Measurements from ENCODE around the gene TEX54. TPM values are rescaled to one million over a fixed set of nuclear protein-coding genes. Genes with fewer than 3 reads are reported as not detected.
A peak's percentile ranks its signal among the peaks of the same experiment; 100 is the strongest.

Gene TEX54
- total and polyA plus RNA-seq, 2 of the 13 experiments (the other 11 are each of a cell fraction or from before 2014, with no cell fraction given), result not detected

- TF ChIP-seq ARID4A (CRISPR knock-in tag; IDR thresholded peaks at IDR 0.05; ENCODE audit: borderline replicate concordance) (no peak), CENPT (CRISPR knock-in tag; IDR thresholded peaks at IDR 0.05; ENCODE audit: low read depth) (no peak), POGZ (CRISPR knock-in tag; IDR thresholded peaks at IDR 0.05) (no peak), PRDM4 (CRISPR knock-in tag; IDR thresholded peaks at IDR 0.05; ENCODE audit: borderline replicate concordance) (no peak), MBNL3 (CRISPR knock-in tag; conservative IDR thresholded peaks at IDR 0.05) (no peak), LCORL (IDR thresholded peaks at IDR 0.05) (no peak), LCORL (CRISPR knock-in tag; IDR thresholded peaks at IDR 0.05) (no peak), ZFP1 (CRISPR knock-in tag; IDR thresholded peaks at IDR 0.05) (no peak), ZFP36 (IDR thresholded peaks at IDR 0.05; ENCODE audit: borderline replicate concordance, low read depth, low read length, partially characterized antibody) (no peak), HNRNPL (IDR thresholded peaks at IDR 0.05; ENCODE audit: low read depth, low read length) (no peak), SRY (CRISPR knock-in tag; IDR thresholded peaks at IDR 0.05) (no peak), NRL (CRISPR knock-in tag; IDR thresholded peaks at IDR 0.05; ENCODE audit: borderline replicate concordance) (no peak; the same call in 1 of the 2 replicates), FUBP1 (CRISPR knock-in tag; IDR thresholded peaks at IDR 0.05; ENCODE audit: borderline replicate concordance) (0 out of 2 replicates have a peak, but pooled peaks have one; percentile 3), ZNF720 (CRISPR knock-in tag; IDR thresholded peaks at IDR 0.05) (no peak), TOE1 (CRISPR knock-in tag; IDR thresholded peaks at IDR 0.05) (no peak), ZNF737 (CRISPR knock-in tag; IDR thresholded peaks at IDR 0.05; ENCODE audit: borderline replicate concordance) (peak; percentile 15; the same call in 1 of the 2 replicates), ETV5 (CRISPR knock-in tag; IDR thresholded peaks at IDR 0.05; ENCODE audit: borderline replicate concordance) (no peak), AGO2 (optimal IDR thresholded peaks at IDR 0.05; ENCODE audit: low read depth, low read length) (no peak), ZNF276 (CRISPR knock-in tag; IDR thresholded peaks at IDR 0.05; ENCODE audit: low read depth) (no peak), MED13 (CRISPR knock-in tag; IDR thresholded peaks at IDR 0.05) (no peak; the same call in 1 of the 2 replicates)
Measured at GRCh38 chr11:62856333-62856895, 23.8 kb upstream of the TEX54 start (continued).
